Globus pallidus (tissue), 1 donor: ENCODE data around the gene LCE1A.

ENCODE experiments used
- DNase-seq: peaks from one replicate; pipeline ENCODE4 v3.0.0-alpha.2; 2015; ENCODE audit warnings: low spot score

Gene LCE1A

DNA sequence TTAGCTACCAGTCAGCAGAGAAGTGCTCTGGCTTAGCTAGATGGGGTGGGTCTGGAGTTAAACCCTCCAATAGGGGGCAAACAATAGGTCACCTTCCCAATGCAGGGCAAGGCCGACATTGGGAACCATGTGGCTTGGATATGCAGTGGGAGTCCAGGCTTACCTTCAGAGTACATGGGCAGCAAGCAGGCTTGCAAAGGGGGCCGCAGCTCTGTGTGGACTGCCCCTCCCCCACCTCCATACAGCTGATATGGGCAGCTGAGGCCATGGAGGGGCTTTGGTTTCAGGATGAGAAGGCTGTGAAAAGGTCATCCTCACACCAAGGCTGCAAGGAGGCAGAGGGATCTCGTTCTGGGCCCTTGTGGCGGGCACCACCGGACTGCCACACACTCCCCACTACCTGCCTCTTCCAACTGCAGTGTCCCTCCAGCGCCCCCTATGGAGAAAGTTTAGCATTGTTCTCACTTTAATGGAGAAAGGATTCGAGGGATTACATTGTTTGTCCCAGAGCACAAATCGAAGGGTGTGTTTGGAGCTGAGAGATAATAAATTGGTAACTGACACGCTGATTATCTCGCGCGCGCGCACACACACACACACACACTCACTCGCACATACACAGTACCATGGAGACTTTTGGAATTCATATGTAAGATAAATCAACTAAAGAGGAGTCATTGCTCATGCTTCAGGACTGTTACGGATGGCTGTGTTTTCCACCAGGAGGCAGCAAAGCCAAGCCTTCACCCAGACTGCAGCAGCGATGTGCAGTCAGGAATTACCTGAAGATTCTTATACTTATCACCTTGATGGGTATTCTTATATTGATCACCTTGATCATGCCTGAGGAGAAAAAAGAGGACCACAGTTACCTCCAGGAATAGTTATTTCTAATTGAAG, 43.8 kb downstream of the LCE1A start:
- no peak for DNase-seq

DNA sequence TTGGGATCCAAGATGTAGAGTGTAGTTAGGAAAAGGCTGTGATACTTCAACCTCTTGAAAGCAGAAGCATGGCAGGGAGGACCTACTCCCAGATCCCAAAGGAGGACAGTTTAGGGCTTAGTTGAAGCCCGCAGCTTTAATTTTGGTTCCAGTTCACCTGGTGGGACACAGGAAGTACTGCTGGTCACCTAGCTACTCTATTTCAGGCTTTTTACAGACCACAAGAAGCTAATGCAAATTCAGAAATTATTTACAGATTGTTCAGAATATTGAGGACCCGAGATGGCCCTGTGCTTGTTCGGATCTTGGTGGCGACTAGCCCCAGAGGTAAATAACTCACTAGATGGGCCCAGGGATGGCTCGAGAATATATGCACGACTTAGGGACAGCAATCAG, 44.5 kb downstream of the LCE1A start:
- DNase-seq, result no peak

DNA sequence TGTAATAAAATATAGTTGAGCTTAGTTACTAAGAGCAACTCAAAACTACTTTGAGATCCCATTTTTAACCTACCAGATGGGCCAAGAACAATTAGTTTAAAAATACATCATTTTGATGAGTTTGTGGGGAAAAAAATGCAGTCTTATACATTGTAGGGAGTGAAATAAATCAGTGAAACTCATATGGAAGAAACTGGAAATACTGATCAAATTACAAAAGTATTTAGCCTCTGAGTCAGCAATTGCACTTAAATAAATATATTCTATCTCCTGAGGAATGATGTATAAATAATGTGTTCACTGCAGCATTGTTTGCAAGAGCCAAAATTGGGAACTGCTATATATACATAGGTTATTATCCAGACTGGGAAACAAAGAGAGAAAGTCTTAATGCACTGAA, 46.2 kb downstream of the LCE1A start:
- DNase-seq, result no peak

DNA sequence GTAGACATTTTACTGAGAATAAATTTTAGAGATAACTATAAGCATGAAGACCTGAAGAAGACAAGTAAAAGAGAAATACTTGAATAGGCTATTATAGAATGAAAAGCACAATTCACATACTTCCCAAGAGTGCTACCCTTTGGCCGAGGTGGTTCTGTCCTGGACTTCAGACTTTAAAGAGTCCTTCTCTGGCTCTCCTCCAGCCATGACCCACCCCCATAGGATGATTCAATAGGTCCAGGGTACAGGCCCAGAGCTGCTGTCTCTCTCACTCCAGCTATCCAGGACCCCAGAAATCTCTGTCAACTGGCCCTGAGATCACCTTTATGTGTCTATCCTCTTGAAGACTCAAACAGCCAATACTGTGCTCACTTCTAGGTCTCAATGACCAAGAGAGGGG, 49.6 kb downstream of the LCE1A start:
- no peak for DNase-seq
